Measurements from ENCODE around the gene VTI1A.

GRCh38 chr10:112402917-112403316 is 44.1 kb upstream of the VTI1A start:
- TF ChIP-seq REST (IDR thresholded peaks at IDR 0.05; ENCODE audit: unreplicated experiment) (no peak), CTCF (conservative IDR thresholded peaks at IDR 0.05; ENCODE audit: low read depth in 2 of 2) (no peak)
